Thyroid gland (tissue), 4 donors: ENCODE measurements around the gene RELL1.

Source experiments
- POLR2A ChIP-seq, 2 donors: fragments of 450-650 bp; IDR thresholded peaks; one replicate each; pipeline ENCODE4 v1.6.1; 2017; ENCODE audit warnings: antibody characterized with exemption in 2 of 2, mild to moderate bottlenecking in 2 of 2, moderate library complexity in 1 of 2
- TF ChIP-seq, protein P1 (sequence below), 6 experiments: fragments of 200-600 bp in 3 of 6; fragments of 450-650 bp in 3 of 6; sonication (generic) in 3 of 6; IDR thresholded peaks; one replicate each; pipeline ENCODE4 v1.5.1; 2016 to 2019; ENCODE audit warnings: antibody characterized with exemption in 6 of 6, mild to moderate bottlenecking in 2 of 6, inconsistent platforms in 1 of 6, moderate library complexity in 1 of 6

DNA sequence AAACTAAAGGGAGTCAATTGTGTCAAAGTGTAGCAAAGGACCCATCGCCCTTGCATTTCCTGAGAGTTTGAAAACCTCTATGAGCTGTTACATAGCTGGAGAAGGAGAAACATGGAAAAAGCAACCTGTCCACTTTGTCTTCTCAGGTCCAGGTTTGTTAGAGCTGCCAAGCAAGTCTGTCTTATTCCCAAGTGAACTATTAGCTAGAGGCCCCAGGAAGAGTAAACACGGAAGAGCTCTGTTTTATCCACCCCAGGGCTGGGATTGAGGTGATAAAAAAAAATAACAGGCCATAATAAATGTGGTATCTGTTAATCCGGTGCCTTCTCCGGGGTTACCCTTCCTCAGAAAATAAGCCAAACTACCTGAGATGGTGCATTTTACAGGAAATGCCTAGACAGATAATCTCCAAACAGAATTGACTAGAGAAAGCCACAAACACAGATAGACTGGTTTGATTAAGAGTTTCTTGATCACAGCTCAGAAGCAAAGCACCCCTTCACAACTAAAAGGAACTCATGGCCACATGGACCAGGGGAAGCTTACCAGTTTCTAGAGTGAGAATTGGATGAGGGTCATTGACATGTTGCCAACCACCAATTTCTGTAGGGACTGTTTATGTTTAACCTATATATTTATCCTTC lies 35.9 kb upstream of the RELL1 start:
- TF ChIP-seq, protein P1, sequence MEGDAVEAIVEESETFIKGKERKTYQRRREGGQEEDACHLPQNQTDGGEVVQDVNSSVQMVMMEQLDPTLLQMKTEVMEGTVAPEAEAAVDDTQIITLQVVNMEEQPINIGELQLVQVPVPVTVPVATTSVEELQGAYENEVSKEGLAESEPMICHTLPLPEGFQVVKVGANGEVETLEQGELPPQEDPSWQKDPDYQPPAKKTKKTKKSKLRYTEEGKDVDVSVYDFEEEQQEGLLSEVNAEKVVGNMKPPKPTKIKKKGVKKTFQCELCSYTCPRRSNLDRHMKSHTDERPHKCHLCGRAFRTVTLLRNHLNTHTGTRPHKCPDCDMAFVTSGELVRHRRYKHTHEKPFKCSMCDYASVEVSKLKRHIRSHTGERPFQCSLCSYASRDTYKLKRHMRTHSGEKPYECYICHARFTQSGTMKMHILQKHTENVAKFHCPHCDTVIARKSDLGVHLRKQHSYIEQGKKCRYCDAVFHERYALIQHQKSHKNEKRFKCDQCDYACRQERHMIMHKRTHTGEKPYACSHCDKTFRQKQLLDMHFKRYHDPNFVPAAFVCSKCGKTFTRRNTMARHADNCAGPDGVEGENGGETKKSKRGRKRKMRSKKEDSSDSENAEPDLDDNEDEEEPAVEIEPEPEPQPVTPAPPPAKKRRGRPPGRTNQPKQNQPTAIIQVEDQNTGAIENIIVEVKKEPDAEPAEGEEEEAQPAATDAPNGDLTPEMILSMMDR (IDR thresholded peaks at IDR 0.05): no peak
- no peak for TF ChIP-seq POLR2A (IDR thresholded peaks at IDR 0.05)
